Measurements from ENCODE around the gene TIMP2. TPM values are rescaled to one million over a fixed set of nuclear protein-coding genes. Genes with fewer than 3 reads are reported as not detected.

TIMP2 gene
- total and polyA plus RNA-seq, 2 donors (not counting 3 experiments of a cell fraction or from before 2014, with no cell fraction given): 138 to 318 TPM

GRCh38 chr17:78973196-78973595 is 48.0 kb upstream of the TIMP2 start:
- CTCF ChIA-PET: interaction anchor here (9.1 kb wide), 1 partner anchor 107 kb away, joined by 171 read pairs; no protein-coding TSS in a partner anchor
- FAIRE-seq: no peak
- intact Hi-C loops (cut with micrococcal nuclease): no loop called here

More at GRCh38 chr17:78973196-78973595, 48.0 kb upstream of the TIMP2 start:
- H3K79me2 ChIP-seq (ENCODE audit: control insufficient read depth, insufficient read depth, low read length): no peaks in the 10 kb centered on the region
- no peaks in the 10 kb centered on the region for H3K4me1 ChIP-seq (ENCODE audit: control insufficient read depth, extremely low read depth, insufficient read depth, low read length)
- H3K4me2 ChIP-seq (ENCODE audit: insufficient read depth, low read length): no peak overlapping the region
- H3K36me3 ChIP-seq (ENCODE audit: control insufficient read depth in 2 of 2, extremely low read depth in 1 of 2, insufficient read depth in 2 of 2, low read length in 2 of 2): no peaks in the 10 kb centered on the region
- no peak for TF ChIP-seq JUN (IDR thresholded peaks at IDR 0.05; ENCODE audit: borderline replicate concordance, insufficient read depth, insufficient read length, low read depth)
- TF ChIP-seq POLR2AphosphoS5 (IDR thresholded peaks at IDR 0.05; ENCODE audit: insufficient read depth, low read depth, low read length): no peak
- no peak for TF ChIP-seq CTCF (IDR thresholded peaks at IDR 0.05; ENCODE audit: extremely low read depth in 1 of 2, insufficient read depth in 1 of 2, low read depth in 1 of 2, low read length in 2 of 2)
- no peak for TF ChIP-seq MYC (IDR thresholded peaks at IDR 0.05; ENCODE audit: low read depth, low read length)
- no peak for TF ChIP-seq FOS (IDR thresholded peaks at IDR 0.05; ENCODE audit: borderline replicate concordance, insufficient read depth, low read length)
- TF ChIP-seq POLR2A (IDR thresholded peaks at IDR 0.05; ENCODE audit: low read depth, low read length): no peak
- no peak for TF ChIP-seq MAX (IDR thresholded peaks at IDR 0.05; ENCODE audit: insufficient read depth, insufficient read length)
- no peak for TF ChIP-seq EZH2 (IDR thresholded peaks at IDR 0.05; ENCODE audit: borderline replicate concordance, low read depth, low read length, severe bottlenecking)
- no peak for TF ChIP-seq GATA2 (IDR thresholded peaks at IDR 0.05; ENCODE audit: insufficient read depth, insufficient read length, low read depth, low read length)
- no peak for DNase-seq (ENCODE audit: low read depth, low spot score)
- dilution Hi-C loops (cut with MboI; ENCODE audit: extremely low pct_ligation_motif_present, low sequenced_read_pairs): no loop called here
- BruUV-seq (replicated peaks): no TSS peak
- H3K4me3 ChIP-seq (replicated peaks in 1 of 3; ENCODE audit: insufficient read depth in 1 of 3, low read depth in 1 of 3, low read length in 3 of 3): no peak overlapping the region
- no peaks in the 10 kb centered on the region for H4K20me1 ChIP-seq (replicated peaks; ENCODE audit: control insufficient read depth, extremely low read depth, insufficient read depth, low read length)
- no peak overlapping the region for H2AFZ ChIP-seq (ENCODE audit: low read depth, low read length)
- no peaks in the 10 kb centered on the region for H3K9me3 ChIP-seq (replicated peaks; ENCODE audit: control insufficient read depth, insufficient read depth, low read length)
- no peaks in the 10 kb centered on the region for H3K27me3 ChIP-seq (ENCODE audit: control insufficient read depth in 2 of 2, insufficient read depth in 2 of 2, low read length in 2 of 2)
- no peaks in the 10 kb centered on the region for H3K9me1 ChIP-seq (replicated peaks; ENCODE audit: control insufficient read depth, extremely low read depth, insufficient read depth, low read length)
- H3K27ac ChIP-seq (ENCODE audit: insufficient read depth, low read depth, low read length): no peak overlapping the region
- POLR2A ChIA-PET: no interaction called here
- H3K9ac ChIP-seq (replicated peaks; ENCODE audit: extremely low read depth, insufficient read depth, low read length): no peak overlapping the region
